Gastroesophageal sphincter (tissue), 4 donors: ENCODE results near the gene NKD2. TPM values are rescaled to one million over a fixed set of nuclear protein-coding genes. Genes with fewer than 3 reads are reported as not detected.

Experiments used
- ATAC-seq: fragments of 150-250 bp; one replicate; pipeline ENCODE4 v1.9.1; 2016; ENCODE audit warnings: mild to moderate bottlenecking, moderate library complexity
- H3K27ac ChIP-seq, 4 donors: fragments of 200-600 bp; sonication (generic) in 3 of 4; 1 replicate in 3 of 4; 2 replicates in 1 of 4; pipeline ENCODE4 v1.5.1; 2016 to 2019
- H3K27me3 ChIP-seq: fragments of 200-600 bp; sonication (generic); one replicate; pipeline ENCODE4 v1.5.1; 2019
- H3K36me3 ChIP-seq, 2 donors: fragments of 200-600 bp; sonication (generic); one replicate each; pipeline ENCODE4 v1.5.1; 2019; ENCODE audit warnings: control low read depth in 1 of 2
- H3K4me1 ChIP-seq, 3 donors: fragments of 200-600 bp; sonication (generic); 1 replicate in 2 of 3; 2 replicates in 1 of 3; pipeline ENCODE4 v1.5.1; 2016 to 2019; ENCODE audit warnings: control low read depth in 2 of 3
- H3K4me3 ChIP-seq, 2 donors: fragments of 200-600 bp; sonication (generic); one replicate each; pipeline ENCODE4 v1.5.1; 2019; ENCODE audit warnings: mild to moderate bottlenecking in 1 of 2, moderate library complexity in 1 of 2
- H3K9me3 ChIP-seq, 3 donors: fragments of 200-600 bp; sonication (generic); one replicate each; pipeline ENCODE4 v1.5.1; 2017 to 2019; ENCODE audit warnings: control low read depth in 2 of 3
- CTCF ChIP-seq, 4 experiments: fragments of 200-600 bp in 2 of 4; fragments of 450-650 bp in 2 of 4; sonication (generic) in 1 of 4; IDR thresholded peaks; one replicate each; pipeline ENCODE4 v1.5.1; 2017 to 2019; ENCODE audit warnings: antibody characterized with exemption in 4 of 4, mild to moderate bottlenecking in 2 of 4, moderate library complexity in 2 of 4
- EP300 ChIP-seq: sonication (generic); formaldehyde crosslinking; IDR thresholded peaks from one replicate; pipeline ENCODE4 v1.6.1; 2017; ENCODE audit warnings: antibody characterized with exemption, mild to moderate bottlenecking
- POLR2A ChIP-seq, 2 donors: fragments of 450-650 bp; IDR thresholded peaks; one replicate each; pipeline ENCODE4 v1.6.1; 2017; ENCODE audit warnings: antibody characterized with exemption in 2 of 2, mild to moderate bottlenecking in 2 of 2, moderate library complexity in 1 of 2
- POLR2AphosphoS5 ChIP-seq: sonication (generic); formaldehyde crosslinking; IDR thresholded peaks from one replicate; pipeline ENCODE4 v1.6.1; 2017; ENCODE audit warnings: antibody characterized with exemption
- WGBS, 2 donors: methylation state at CpG; one replicate each; pipeline ENCODE4 v1.1.5; 2018; ENCODE audit warnings: low coverage in 1 of 2; 5-methylcytosine and 5-hydroxymethylcytosine counted together
- total RNA-seq, 4 donors: library from RNA; depleted of rRNA; stranded (reverse); fragments of >200 nt; gene quantifications; one replicate each; pipeline ENCODE4 v1.1.0, GENCODE V29; 2016

Gene NKD2
- total RNA-seq, 4 donors from 2014 or later, result 1.8 to 6.1 (median 1.9) TPM

DNA sequence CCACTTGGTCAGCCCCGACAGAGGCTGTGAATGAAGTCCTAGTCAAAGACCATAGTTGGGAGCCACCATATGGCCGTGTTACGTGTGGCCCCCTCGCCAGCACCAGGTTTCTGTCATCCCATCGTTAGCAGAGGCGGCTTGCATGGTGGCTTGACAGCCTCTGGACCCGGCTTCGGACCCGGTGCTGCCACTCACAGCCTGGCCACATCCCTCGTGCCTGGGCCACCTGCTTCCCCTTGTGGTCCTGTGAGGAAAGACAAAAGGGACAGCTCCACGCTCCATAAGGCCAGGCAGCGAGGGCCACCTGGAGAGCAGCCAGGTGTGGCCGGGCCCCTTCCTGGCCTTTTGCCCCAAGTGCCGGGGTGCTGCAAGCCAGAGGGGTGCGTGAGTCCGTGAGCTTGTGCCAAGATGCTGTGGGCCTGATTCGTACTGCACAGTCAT lies 6.2 kb downstream of the NKD2 start:
- ATAC-seq, result no peak
- WGBS, 2 donors, result no CpG with 5 or more reads among the region's 17 CpGs

DNA sequence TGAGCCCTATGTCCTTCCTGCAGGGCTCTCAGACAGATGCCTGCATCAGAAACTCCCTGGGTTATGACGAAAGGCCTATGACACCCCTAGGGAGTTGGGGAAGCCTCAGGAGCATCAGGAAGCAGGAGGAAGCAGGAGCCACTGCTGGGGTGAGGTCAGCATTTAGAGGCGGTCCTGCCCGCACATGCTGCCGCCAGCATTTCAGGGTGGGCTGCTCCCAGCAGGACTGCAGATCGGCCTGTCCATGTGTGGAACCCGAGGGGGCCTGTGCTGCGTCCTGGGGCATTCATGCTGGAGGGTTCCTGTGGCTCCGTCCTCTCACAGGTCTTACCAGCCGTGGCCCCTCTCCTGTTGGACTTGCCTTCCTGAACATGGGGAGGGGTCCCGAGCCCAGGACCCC lies 6.9 kb downstream of the NKD2 start:
- Histone ChIP-seq H3K4me3 (no peak overlapping the region), H3K27ac (no peak overlapping the region), H3K36me3 (no peaks in the 10 kb centered on the region), H3K9me3 (no peaks in the 10 kb centered on the region), H3K4me1 (peaks cover 0 to 2% (median 0%) of the 10 kb centered on the region in 3 donors), H3K27me3 (peaks cover 24% of the 10 kb centered on the region)
- WGBS, 2 donors, result 93% methylated on average over 3 of the region's 10 CpGs; no CpG with 5 or more reads in 1 of the 2 donors
- no peak for TF ChIP-seq POLR2A (IDR thresholded peaks at IDR 0.05)
- no peak for TF ChIP-seq POLR2AphosphoS5
- no peak for TF ChIP-seq CTCF (IDR thresholded peaks at IDR 0.05)
- TF ChIP-seq EP300, result no peak
- ATAC-seq, result no peak

More for the DNA sequence above, 6.2 kb downstream of the NKD2 start:
- H3K4me1 ChIP-seq, result peaks cover 0 to 9% (median 2%) of the 10 kb centered on the region in 3 donors
- TF ChIP-seq EP300 (no peak), CTCF (IDR thresholded peaks at IDR 0.05) (no peak), POLR2AphosphoS5 (no peak), POLR2A (IDR thresholded peaks at IDR 0.05) (no peak)
- no peak overlapping the region for H3K27ac ChIP-seq
- no peak overlapping the region for H3K4me3 ChIP-seq
- H3K36me3 ChIP-seq, result no peaks in the 10 kb centered on the region
- no peaks in the 10 kb centered on the region for H3K9me3 ChIP-seq
- peaks cover 31% of the 10 kb centered on the region for H3K27me3 ChIP-seq

DNA sequence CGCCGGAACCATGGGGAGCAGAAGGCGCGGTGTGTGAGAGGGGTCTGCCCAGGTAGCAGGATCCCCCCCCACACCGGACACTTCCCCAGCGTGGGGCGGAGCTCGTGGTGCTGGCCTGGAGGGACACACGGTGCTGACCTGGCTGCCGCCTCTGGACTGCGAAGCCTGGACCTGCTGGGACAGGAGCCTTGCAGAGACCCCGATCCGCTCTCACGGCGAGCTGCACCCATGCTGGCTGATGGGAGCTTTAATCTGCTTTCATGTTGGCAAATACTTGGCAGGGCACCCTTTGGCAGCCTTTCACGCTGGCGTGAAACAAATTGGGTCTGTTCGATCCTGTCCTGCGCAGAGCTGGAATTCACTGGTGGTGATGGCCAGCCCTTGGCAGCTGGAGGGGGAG lies 7.4 kb downstream of the NKD2 start:
- H3K27me3 ChIP-seq, result peaks cover 18% of the 10 kb centered on the region
- TF ChIP-seq CTCF (IDR thresholded peaks at IDR 0.05), result no peak
- no peak for TF ChIP-seq POLR2AphosphoS5
- TF ChIP-seq EP300, result no peak
- TF ChIP-seq POLR2A (IDR thresholded peaks at IDR 0.05), result no peak
- H3K9me3 ChIP-seq, result no peaks in the 10 kb centered on the region
- WGBS, 2 donors, result 54% methylated on average over 4 of the region's 19 CpGs; no CpG with 5 or more reads in 1 of the 2 donors
- no peak overlapping the region for H3K27ac ChIP-seq
- no peaks in the 10 kb centered on the region for H3K36me3 ChIP-seq
- no peak for ATAC-seq
- no peaks in the 10 kb centered on the region for H3K4me1 ChIP-seq
- no peak overlapping the region for H3K4me3 ChIP-seq

DNA sequence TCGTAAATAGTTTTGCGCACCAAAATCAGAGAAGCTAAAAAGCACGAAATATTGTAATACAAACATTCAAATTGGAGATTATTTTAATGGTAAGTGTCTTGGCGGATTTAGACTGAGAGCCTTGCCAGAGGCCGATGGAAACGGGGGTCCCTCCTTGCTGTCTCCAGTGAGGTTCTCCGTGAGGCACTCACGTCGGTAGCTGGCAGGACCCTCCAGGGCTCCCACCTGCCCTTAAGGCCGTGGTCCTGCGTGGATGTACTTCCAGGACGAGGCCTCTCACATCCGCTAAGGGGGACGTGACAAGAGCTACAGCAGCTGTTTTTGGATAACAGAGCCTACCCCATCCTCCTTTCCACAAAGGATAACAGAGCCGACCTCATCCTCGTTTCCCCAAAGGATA lies 7.9 kb downstream of the NKD2 start:
- TF ChIP-seq EP300, result no peak
- TF ChIP-seq POLR2A (IDR thresholded peaks at IDR 0.05), result no peak
- no peak for TF ChIP-seq POLR2AphosphoS5
- TF ChIP-seq CTCF (IDR thresholded peaks at IDR 0.05), result no peak
- Histone ChIP-seq H3K27ac (no peak overlapping the region), H3K9me3 (no peaks in the 10 kb centered on the region), H3K4me3 (no peak overlapping the region), H3K36me3 (no peaks in the 10 kb centered on the region), H3K27me3 (peaks cover 14% of the 10 kb centered on the region), H3K4me1 (no peaks in the 10 kb centered on the region)
- no peak for ATAC-seq
- 59 to 73% methylated on average over 10 to 14 of the region's 16 CpGs for WGBS, 2 donors

DNA sequence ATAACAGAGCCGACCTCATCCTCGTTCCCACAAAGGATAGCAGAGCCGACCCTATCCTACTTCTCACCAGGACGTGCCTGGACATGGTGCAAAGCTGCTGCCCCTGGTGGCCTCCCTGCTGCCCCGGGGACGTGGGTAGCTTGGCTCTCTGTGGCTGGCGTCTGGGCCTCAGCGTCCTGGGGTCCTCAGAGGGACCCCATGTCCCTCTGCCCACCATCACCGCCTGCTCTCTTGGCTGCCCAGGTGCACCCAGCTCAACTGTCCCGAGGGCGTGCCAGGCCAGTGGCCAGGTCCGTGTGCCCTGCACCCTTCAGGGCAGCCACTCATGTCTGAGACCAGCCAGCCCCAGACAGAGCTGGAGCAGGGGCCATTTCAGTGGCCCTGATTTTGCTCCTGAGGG lies 8.5 kb downstream of the NKD2 start:
- H3K4me3 ChIP-seq, result no peak overlapping the region
- no peak for ATAC-seq
- 56% methylated on average over 4 of the region's 12 CpGs; no CpG with 5 or more reads in 1 of the 2 donors for WGBS, 2 donors
- H3K27me3 ChIP-seq, result peaks cover 8% of the 10 kb centered on the region
- TF ChIP-seq POLR2AphosphoS5, result no peak
- no peak for TF ChIP-seq POLR2A (IDR thresholded peaks at IDR 0.05)
- no peak for TF ChIP-seq EP300
- no peak for TF ChIP-seq CTCF (IDR thresholded peaks at IDR 0.05)
- H3K4me1 ChIP-seq, result no peaks in the 10 kb centered on the region
- no peaks in the 10 kb centered on the region for H3K9me3 ChIP-seq
- no peaks in the 10 kb centered on the region for H3K36me3 ChIP-seq
- no peak overlapping the region for H3K27ac ChIP-seq
